Mammary microvascular endothelial cell (primary cell): ENCODE data around the gene WASHC4. TPM values are rescaled to one million over a fixed set of nuclear protein-coding genes. Genes with fewer than 3 reads are reported as not detected.

Source experiments
- total RNA-seq: library from RNA; depleted of rRNA; stranded (reverse); fragments of >200 nt; gene quantifications from 2 replicates; pipeline ENCODE4 v1.2.3, GENCODE V29; 2015

The WASHC4 gene
- 66.8 and 71.3 TPM in 2 replicates for total RNA-seq

GRCh38 chr12:105107494-105108371 lies at the start of gene WASHC4:
Gene WASHC4 (plus strand): TSS chr12:105107731. CDS start chr12:105107801, 70 bp downstream.

GRCh38 chr12:105084251-105085250 lies 23.0 kb upstream of the WASHC4 start, which contains the start of gene ALDH1L2:
Gene ALDH1L2 (minus strand): TSS chr12:105084458. CDS start chr12:105084436, 22 bp downstream.

Other genes with a start within 250 kb of the WASHC4 start
- gene SLC41A2, start 149.4 kb upstream of the WASHC4 start, total RNA-seq = 16.6 and 26.1 TPM in 2 replicates
- 7.7 and 12.3 TPM in 2 replicates for gene NOPCHAP1, start 121.4 kb upstream of the WASHC4 start, total RNA-seq
- gene ALDH1L2, start 23.3 kb upstream of the WASHC4 start, total RNA-seq = 3.7 and 9.3 TPM in 2 replicates
- 15.8 and 19.4 TPM in 2 replicates for gene APPL2, start 128.4 kb downstream of the WASHC4 start, total RNA-seq
- 81.4 and 89.5 TPM in 2 replicates for gene C12orf75, start 223.0 kb downstream of the WASHC4 start, total RNA-seq